Measurements from ENCODE around the gene ADAM33. TPM values are rescaled to one million over a fixed set of nuclear protein-coding genes. Genes with fewer than 3 reads are reported as not detected.

ADAM33 gene
- total and polyA plus RNA-seq, 2 of the 13 experiments (the other 11 are each of a cell fraction or from before 2014, with no cell fraction given): not detected

DNA sequence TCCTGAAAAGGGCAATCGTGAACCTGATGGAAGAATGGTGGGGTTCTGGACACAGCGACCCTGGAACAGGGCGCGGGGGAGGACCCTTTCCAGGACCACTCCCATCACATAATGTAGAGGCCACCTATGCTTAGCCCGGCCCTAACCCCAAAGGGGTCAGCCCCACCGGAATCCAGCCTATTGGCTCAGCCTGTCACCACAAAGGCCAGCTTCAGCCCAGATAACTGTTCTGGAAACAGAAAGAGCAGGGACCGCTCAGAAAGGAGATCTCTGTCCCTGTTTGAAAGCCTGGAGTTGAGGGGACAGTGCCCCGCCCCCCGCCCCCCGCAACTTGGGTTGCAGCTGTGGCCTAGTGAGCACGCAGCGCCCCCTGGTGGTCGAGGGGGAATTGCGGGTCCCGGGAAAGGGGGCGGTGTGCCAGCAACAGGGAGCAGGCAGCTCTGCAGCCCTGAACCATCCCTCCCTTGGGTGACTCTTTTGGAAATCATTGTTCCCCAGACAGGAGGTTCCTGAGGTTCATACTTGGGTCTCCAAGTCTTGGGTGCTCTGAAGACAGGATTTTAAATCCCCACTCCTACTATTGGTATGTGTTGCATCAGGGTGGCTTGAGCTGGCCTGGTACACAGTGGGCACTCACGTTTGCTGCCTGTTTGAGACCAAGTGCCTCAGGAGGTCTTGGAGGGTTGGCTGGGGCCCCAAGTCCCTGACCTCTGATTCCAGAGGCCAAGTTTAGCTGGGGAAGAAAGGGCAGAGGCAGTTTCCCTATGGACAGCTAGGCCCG, 29.1 kb upstream of the ADAM33 start (continued):
- TF ChIP-seq PATZ1 (CRISPR knock-in tag; IDR thresholded peaks at IDR 0.05): peak; percentile 88
- peak; percentile 50; the same call in 1 of the 2 replicates for TF ChIP-seq REPIN1 (CRISPR knock-in tag; IDR thresholded peaks at IDR 0.05; ENCODE audit: borderline replicate concordance, low read depth)
- no peak for TF ChIP-seq GATA4 (IDR thresholded peaks at IDR 0.05; ENCODE audit: borderline replicate concordance, low read depth)
- TF ChIP-seq, protein P1, sequence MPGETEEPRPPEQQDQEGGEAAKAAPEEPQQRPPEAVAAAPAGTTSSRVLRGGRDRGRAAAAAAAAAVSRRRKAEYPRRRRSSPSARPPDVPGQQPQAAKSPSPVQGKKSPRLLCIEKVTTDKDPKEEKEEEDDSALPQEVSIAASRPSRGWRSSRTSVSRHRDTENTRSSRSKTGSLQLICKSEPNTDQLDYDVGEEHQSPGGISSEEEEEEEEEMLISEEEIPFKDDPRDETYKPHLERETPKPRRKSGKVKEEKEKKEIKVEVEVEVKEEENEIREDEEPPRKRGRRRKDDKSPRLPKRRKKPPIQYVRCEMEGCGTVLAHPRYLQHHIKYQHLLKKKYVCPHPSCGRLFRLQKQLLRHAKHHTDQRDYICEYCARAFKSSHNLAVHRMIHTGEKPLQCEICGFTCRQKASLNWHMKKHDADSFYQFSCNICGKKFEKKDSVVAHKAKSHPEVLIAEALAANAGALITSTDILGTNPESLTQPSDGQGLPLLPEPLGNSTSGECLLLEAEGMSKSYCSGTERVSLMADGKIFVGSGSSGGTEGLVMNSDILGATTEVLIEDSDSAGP (CRISPR knock-in tag; IDR thresholded peaks at IDR 0.05; ENCODE audit: borderline replicate concordance): peak; percentile 51; the same call in 1 of the 2 replicates
- 0 out of 2 replicates have a peak, but pooled peaks have one; percentile 35 for TF ChIP-seq BORCS8-MEF2B (CRISPR knock-in tag; IDR thresholded peaks at IDR 0.05)
- TF ChIP-seq ZNF639 (CRISPR knock-in tag; conservative IDR thresholded peaks at IDR 0.05): 0 out of 2 replicates have a peak, but pooled peaks have one; percentile 38
- TF ChIP-seq HNF1B (CRISPR knock-in tag; IDR thresholded peaks at IDR 0.05): peak; percentile 21; the same call in 1 of the 2 replicates
- peak; percentile 32; the same call in 1 of the 2 replicates for TF ChIP-seq ZFY (CRISPR knock-in tag; IDR thresholded peaks at IDR 0.05)
- peak; percentile 83 for TF ChIP-seq KDM2A (CRISPR knock-in tag; IDR thresholded peaks at IDR 0.05; ENCODE audit: borderline replicate concordance, low read depth)
- TF ChIP-seq PTBP1 (IDR thresholded peaks at IDR 0.05; ENCODE audit: low read depth, low read length, poor library complexity, severe bottlenecking): peak; percentile 38
- TF ChIP-seq, protein P2, sequence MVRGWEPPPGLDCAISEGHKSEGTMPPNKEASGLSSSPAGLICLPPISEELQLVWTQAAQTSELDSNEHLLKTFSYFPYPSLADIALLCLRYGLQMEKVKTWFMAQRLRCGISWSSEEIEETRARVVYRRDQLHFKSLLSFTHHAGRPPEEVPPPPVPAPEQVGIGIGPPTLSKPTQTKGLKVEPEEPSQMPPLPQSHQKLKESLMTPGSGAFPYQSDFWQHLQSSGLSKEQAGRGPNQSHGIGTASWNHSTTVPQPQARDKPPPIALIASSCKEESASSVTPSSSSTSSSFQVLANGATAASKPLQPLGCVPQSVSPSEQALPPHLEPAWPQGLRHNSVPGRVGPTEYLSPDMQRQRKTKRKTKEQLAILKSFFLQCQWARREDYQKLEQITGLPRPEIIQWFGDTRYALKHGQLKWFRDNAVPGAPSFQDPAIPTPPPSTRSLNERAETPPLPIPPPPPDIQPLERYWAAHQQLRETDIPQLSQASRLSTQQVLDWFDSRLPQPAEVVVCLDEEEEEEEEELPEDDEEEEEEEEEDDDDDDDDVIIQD (CRISPR knock-in tag; IDR thresholded peaks at IDR 0.05; ENCODE audit: low read depth): 0 out of 2 replicates have a peak, but pooled peaks have one; percentile 42
- no peak for TF ChIP-seq ZNF781 (CRISPR knock-in tag; IDR thresholded peaks at IDR 0.05; ENCODE audit: borderline replicate concordance, not compliant biosample characterization)
- TF ChIP-seq GATAD2A (CRISPR knock-in tag; IDR thresholded peaks at IDR 0.05): peak; percentile 51
- TF ChIP-seq FOSL2 (CRISPR knock-in tag; IDR thresholded peaks at IDR 0.05): peak; percentile 30; the same call in 1 of the 2 replicates
- no peak for TF ChIP-seq ZBTB14 (CRISPR knock-in tag; IDR thresholded peaks at IDR 0.05)
- TF ChIP-seq ZNF207 (IDR thresholded peaks at IDR 0.05; ENCODE audit: borderline replicate concordance): no peak
- no peak for TF ChIP-seq ZEB1 (IDR thresholded peaks at IDR 0.05; ENCODE audit: insufficient replicate concordance, low read depth)
- peak; percentile 34; the same call in 1 of the 2 replicates for TF ChIP-seq CEBPG (CRISPR knock-in tag; IDR thresholded peaks at IDR 0.05)
